Cardiac muscle cell (in vitro differentiated cells and primary cell): Measurements from ENCODE around the gene MCFD2. TPM values are rescaled to one million over a fixed set of nuclear protein-coding genes. Genes with fewer than 3 reads are reported as not detected.
"Not testable (repeated sequence)": the region's sequence is repeated elsewhere in the genome, so short reads cannot be mapped to it uniquely, and the experiment has no call there.

Experiments used
- DNase-seq, 2 donors: peaks; one replicate each; pipeline versions ENCODE4 v3.0.0 to v3.0.0-alpha.2; 2010 to 2017; ENCODE audit warnings: low read depth in 1 of 2, low spot score in 1 of 2
- H3K27ac ChIP-seq: fragments of 200-600 bp; sonication (generic); 2 replicates; pipeline ENCODE4 v1.5.1; 2016
- H3K27me3 ChIP-seq: fragments of 200-600 bp; sonication (generic); 2 replicates; pipeline ENCODE4 v1.6.0; 2016; ENCODE audit warnings: control low read depth
- H3K36me3 ChIP-seq: fragments of 200-600 bp; sonication (generic); 2 replicates; pipeline ENCODE4 v1.5.1; 2016; ENCODE audit warnings: control low read depth
- H3K4me1 ChIP-seq: fragments of 200-600 bp; sonication (generic); 2 replicates; pipeline ENCODE4 v1.8.1; 2017; ENCODE audit warnings: low read depth, mild to moderate bottlenecking, mixed run types
- H3K4me3 ChIP-seq: fragments of 200-600 bp; sonication (generic); 2 replicates; pipeline ENCODE4 v1.5.1; 2016; ENCODE audit warnings: mild to moderate bottlenecking
- H3K9me3 ChIP-seq: fragments of 200-600 bp; sonication (generic); 2 replicates; pipeline ENCODE4 v1.5.1; 2017; ENCODE audit warnings: low read depth, mild to moderate bottlenecking, control low read depth
- polyA plus RNA-seq: library from polyadenylated mRNA; unstranded; fragments of >200 nt; fragmentation: Nextera tagmentation; extraction: Ambion mirVana; gene quantifications from 2 replicates; pipeline ENCODE4 v1.2.1, GENCODE V29; 2016
- total RNA-seq: library from RNA; depleted of rRNA; stranded (reverse); fragments of >200 nt; gene quantifications from 2 replicates; pipeline ENCODE4 v1.2.3, GENCODE V29; 2016
- TF ChIP-seq, protein P1 (sequence below): IDR thresholded peaks from 2 replicates; pipeline ENCODE4 v1.5.1; 2012; ENCODE audit warnings: low read depth, mild to moderate bottlenecking, low read length

The MCFD2 gene
- total and polyA plus RNA-seq, 2 experiments from 2014 or later = 59.1 to 64.2 TPM

DNA sequence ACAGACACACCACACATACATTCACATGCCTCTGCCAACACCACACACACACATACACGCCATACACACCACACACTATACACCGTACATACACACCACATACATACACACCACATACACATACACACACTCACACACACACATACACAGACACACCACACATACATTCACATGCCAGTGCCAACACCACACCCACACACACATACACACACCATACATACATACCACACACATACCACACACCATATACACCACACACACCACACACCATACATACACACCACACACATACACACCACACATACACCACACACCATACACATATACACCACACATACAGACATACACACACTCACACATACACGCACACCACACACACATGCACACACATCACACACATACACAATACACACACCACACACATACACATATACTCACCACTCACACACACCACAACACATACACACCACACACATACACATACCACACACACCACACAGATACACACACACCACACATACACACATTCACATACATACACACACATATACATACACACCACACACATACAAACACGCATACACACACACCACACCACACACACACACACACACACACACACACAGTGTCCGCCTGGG lies 37.2 kb downstream of the MCFD2 start:
- no peaks in the 10 kb centered on the region for H3K36me3 ChIP-seq
- H3K9me3 ChIP-seq = no peaks in the 10 kb centered on the region
- H3K4me1 ChIP-seq = no peaks in the 10 kb centered on the region
- no peaks in the 10 kb centered on the region for H3K27me3 ChIP-seq
- H3K27ac ChIP-seq = no peak overlapping the region
- H3K4me3 ChIP-seq = no peak overlapping the region
- TF ChIP-seq, protein P1, sequence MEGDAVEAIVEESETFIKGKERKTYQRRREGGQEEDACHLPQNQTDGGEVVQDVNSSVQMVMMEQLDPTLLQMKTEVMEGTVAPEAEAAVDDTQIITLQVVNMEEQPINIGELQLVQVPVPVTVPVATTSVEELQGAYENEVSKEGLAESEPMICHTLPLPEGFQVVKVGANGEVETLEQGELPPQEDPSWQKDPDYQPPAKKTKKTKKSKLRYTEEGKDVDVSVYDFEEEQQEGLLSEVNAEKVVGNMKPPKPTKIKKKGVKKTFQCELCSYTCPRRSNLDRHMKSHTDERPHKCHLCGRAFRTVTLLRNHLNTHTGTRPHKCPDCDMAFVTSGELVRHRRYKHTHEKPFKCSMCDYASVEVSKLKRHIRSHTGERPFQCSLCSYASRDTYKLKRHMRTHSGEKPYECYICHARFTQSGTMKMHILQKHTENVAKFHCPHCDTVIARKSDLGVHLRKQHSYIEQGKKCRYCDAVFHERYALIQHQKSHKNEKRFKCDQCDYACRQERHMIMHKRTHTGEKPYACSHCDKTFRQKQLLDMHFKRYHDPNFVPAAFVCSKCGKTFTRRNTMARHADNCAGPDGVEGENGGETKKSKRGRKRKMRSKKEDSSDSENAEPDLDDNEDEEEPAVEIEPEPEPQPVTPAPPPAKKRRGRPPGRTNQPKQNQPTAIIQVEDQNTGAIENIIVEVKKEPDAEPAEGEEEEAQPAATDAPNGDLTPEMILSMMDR = no peak
- DNase-seq = no peak

DNA sequence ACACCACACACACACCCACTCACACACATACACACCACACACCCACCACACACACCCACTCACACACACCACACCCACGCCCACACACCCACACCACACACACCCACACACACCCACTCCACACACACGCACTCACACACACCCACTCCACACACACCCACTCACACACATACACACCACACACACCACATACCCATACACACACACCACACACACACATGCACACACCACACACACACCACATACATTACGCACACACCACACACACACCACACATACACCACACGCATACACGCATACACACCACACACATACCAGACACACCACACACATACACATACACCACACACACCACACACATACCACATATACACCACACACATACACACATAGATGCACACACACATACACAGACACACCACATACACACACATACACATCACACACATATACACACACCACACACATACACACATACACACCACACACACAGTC lies 37.9 kb downstream of the MCFD2 start:
- no peaks in the 10 kb centered on the region for H3K9me3 ChIP-seq
- no peak overlapping the region for H3K27ac ChIP-seq
- H3K27me3 ChIP-seq = no peaks in the 10 kb centered on the region
- no peaks in the 10 kb centered on the region for H3K4me1 ChIP-seq
- H3K36me3 ChIP-seq = no peaks in the 10 kb centered on the region
- DNase-seq = no peak
- no peak overlapping the region for H3K4me3 ChIP-seq
- TF ChIP-seq, protein P1 = no peak

DNA sequence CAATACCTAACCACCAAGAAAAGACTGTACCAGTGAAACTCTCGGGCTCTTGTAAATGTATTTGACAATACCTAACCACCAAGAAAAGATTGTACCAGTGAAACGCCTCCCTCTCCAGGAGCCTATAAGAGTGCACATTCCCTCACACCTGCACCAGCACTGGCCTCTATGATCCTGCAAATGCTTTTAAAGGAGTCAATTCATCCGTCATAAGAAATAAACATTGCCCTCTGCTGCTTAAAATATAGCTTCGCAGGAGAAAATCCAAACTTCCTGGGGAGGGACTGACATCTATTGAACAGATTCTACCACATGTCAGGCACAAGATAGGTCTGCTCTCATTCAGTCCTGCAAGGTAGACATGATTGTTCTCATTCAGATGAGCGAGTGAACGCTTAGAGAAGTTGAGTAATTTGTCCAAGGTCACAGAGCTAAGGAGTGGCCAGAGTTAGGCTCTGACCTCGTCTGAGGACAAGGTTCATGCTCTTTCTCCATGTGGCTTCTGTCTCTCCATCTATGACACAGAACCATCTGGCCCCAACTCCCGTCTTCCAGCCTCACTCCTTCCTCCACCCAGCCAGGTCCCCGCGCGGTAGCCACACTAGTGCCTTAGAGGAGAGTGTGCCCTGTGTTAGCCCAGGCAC lies 38.7 kb downstream of the MCFD2 start:
- no peak overlapping the region for H3K27ac ChIP-seq
- peak; percentile 43 to 85 for DNase-seq

DNA sequence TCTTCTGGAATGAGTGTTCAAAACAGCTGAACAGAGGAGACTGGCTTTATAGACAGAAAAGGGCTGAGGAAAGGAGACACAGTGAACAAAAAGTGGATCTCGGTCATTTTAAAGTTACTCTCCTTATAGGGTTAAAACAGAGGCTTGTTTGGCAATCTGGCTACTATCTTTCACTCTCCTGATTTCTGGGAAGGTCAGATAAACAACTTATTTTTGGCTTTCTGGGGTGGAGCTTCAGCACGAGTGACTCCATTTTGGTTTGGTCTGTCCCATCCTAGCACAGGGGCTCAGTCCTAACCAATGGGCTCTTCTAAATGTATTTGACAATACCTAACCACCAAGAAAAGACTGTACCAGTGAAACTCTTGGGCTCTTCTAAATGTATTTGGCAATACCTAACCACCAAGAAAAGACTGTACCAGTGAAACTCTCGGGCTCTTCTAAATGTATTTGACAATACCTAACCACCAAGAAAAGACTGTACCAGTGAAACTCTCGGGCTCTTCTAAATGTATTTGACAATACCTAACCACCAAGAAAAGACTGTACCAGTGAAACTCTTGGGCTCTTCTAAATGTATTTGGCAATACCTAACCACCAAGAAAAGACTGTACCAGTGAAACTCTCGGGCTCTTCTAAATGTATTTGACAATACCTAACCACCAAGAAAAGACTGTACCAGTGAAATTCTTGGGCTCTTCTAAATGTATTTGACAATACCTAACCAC lies 39.5 kb downstream of the MCFD2 start:
- H3K9me3 ChIP-seq, H3K27me3 ChIP-seq, H3K4me1 ChIP-seq, H3K27ac ChIP-seq, H3K4me3 ChIP-seq, H3K36me3 ChIP-seq: not testable (repeated sequence)
- peak in 1 of 2 donors; percentile 72 for DNase-seq

More for the DNA sequence above, 38.7 kb downstream of the MCFD2 start:
- Histone ChIP-seq H3K4me3 (no peak overlapping the region), H3K27me3 (no peaks in the 10 kb centered on the region), H3K36me3 (no peaks in the 10 kb centered on the region), H3K4me1 (no peaks in the 10 kb centered on the region), H3K9me3 (no peaks in the 10 kb centered on the region)
- TF ChIP-seq, protein P1 = peak; percentile 60

DNA sequence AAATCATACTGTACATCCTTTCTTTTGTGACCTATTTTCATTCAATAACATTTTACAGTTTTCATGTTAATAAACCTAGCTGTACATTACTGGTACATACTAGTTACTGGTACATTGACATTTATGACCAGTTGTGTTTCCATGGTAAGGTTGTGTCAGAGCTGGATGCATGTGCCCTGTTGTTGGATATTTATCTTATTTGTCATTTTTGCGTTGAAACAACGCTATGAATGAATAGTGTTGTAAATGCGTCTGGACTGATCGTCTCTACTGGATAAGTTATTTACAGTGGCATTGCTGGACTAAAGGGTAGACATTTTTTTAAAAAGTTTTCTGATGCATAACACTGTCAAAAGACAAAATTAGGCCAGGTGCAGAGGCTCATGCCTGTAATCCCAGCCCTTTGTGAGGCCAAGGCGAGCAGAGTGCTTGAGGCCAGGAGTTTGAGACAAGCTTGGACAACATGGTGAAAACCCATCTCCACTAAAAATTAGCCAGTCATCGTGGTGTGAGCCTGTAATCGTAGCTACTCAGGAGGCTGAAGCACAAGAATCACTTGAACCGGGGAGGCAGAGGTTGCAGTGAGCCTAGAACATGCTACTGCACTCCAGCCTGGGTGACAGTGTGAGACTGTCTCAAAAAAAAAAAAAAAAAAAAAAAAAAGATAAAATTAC lies 40.2 kb downstream of the MCFD2 start:
- TF ChIP-seq, protein P1 = no peak
- no peak for DNase-seq
- no peaks in the 10 kb centered on the region for H3K9me3 ChIP-seq
- no peak overlapping the region for H3K27ac ChIP-seq
- H3K4me1 ChIP-seq = no peaks in the 10 kb centered on the region
- no peaks in the 10 kb centered on the region for H3K27me3 ChIP-seq
- H3K36me3 ChIP-seq = no peaks in the 10 kb centered on the region
- H3K4me3 ChIP-seq = no peak overlapping the region
